Urothelium cell line (cell line): ENCODE measurements around the gene TDO2.
"Not testable (repeated sequence)": the region's sequence is repeated elsewhere in the genome, so short reads cannot be mapped to it uniquely, and the experiment has no call there.

Experiments used
- DNase-seq: peaks from one replicate; pipeline ENCODE4 v3.0.0; 2011; ENCODE audit warnings: low spot score, mixed read lengths
- FAIRE-seq: peaks from 2 replicates; lab custom pipeline; 2011; peaks lifted over from hg19 to GRCh38; lab: Jason Lieb, UNC

TDO2 gene

DNA sequence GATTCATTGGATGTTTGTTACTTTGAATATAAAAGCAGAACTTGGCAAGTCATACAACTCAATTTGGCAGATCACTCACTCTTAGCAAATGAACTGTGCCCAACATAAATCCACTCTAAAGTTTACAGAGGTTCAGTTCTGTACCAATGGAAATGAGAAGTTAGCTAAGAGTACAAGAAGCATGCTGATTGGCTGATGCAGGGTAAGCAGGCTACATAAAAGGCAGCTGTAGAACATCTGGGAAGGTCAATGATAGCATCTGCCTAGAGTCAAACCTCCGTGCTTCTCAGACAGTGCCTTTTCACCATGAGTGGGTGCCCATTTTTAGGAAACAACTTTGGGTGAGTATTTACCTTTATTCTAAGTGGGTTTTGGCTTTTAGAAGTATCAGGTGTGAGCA is at the start of gene TDO2:
Gene TDO2, plus strand, starts transcription at position 244 of the 400 bp plus-strand sequence. Its CDS starts 63 bp downstream, at position 307.
- DNase-seq (no peak), FAIRE-seq (no peak)

DNA sequence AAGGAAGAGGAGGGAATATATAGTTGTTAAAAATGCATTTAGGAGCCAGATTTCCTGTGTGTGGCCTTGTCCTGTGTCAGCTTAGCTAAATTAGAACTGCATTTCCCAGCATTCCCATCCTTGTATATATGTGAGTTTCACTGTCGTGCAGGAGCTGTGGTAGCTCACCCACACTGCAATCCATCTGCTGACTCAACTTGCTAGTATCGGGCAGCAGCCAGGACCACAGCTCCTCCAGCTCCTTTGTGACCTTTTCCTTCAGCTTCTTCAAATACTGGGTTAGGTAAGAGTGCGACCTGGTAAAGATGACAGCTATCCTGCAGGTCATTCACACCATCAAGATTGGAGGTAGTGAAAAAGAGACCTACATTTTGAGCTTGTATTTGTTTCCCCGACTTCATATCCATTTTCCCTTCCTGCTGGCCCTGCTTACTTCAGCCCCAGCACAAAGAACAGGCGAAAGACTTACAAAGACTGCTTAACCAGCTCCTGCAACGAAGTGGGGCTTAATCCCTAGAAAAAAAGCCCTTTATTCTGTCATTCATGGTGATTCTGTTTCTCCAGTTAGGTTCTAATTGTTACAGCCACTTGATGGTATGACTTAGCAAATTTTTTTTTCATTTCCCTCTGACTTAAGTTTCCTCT is 48.8 kb upstream of the TDO2 start:
- DNase-seq (peak; percentile 30), FAIRE-seq (no peak)

DNA sequence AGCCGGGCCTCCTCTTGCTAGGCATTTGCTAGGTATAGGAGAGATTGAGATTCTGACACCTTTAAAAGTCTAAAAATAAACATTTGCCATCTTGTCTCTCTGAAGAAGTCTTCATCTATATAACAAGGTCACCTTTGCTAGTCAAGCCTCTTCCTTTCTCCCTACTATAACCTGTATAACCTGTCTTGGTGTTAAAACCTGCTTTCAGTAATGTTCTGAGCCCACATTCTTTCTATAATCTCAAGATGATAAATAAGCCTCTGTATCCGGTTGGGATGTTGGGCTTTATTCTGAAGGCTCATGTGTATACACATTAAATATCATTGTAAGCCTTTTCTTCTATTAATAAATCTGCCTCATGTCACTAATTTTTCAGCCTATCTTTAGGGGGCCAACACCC is 47.6 kb upstream of the TDO2 start:
- no peak for DNase-seq
- no peak for FAIRE-seq

DNA sequence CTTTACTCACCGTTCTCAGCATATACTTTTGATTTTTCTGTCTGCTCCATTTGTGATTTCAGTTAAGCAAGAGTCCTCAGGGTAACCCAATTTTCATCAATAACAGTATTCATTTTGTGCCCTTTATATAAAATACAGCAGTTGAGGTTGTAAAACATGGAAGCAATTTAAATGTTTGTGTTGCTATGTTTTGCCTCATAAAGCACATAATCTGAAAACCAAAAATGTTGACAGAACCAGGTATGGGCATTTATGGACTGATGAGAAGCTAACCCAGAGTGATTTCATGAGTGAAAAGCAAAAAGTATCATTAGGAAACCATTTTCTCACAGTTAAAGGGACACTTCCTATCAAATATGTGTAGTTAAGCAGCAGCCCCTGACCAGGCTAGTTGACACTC is 37.3 kb upstream of the TDO2 start, which contains the start of gene ASIC5:
Gene ASIC5, minus strand, starts transcription at position 101 of the 400 bp plus-strand sequence. Its CDS starts 51 bp downstream, at position 50.
- DNase-seq (no peak), FAIRE-seq (no peak)

DNA sequence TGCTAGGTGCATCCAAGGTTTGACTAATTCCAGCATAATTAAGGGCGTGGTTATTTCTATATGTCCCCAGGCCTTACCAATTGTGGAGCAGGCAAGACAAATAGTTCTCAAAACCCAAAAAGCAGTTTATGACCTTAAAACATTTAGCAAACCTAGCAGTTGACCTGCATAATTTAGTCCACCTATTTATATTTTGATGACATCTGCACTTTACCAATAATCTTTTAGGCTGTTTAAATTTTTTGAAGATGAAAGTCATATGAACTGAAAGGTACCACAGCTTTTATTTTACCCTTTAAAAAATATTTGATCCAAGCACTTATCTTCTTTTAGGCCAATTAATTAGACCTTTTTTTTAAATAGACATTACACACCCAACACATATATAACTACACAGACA is 27.6 kb upstream of the TDO2 start:
- no peak for FAIRE-seq

DNA sequence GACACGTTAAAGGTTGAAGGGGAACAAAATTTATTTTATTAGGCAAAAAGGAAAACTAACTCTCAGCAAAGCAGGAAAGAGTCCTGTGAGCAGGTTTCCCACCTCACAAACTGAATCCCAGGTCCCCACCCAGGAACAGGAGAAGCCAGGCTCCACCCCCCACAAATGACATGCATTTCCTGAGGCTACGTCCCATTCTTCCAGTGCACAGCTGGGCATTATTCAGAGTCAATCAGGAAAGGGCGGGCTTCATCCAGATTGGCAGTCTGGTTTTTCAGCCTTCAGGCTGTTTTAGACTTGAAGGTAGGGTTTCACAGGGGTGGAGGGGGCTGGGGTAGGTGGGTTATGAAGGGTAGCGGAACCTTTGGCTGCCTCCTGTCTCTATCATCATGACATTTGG is 25.5 kb upstream of the TDO2 start:
- FAIRE-seq = no peak
- no peak for DNase-seq

More for the DNA sequence above, 27.6 kb upstream of the TDO2 start:
- no peak for DNase-seq

DNA sequence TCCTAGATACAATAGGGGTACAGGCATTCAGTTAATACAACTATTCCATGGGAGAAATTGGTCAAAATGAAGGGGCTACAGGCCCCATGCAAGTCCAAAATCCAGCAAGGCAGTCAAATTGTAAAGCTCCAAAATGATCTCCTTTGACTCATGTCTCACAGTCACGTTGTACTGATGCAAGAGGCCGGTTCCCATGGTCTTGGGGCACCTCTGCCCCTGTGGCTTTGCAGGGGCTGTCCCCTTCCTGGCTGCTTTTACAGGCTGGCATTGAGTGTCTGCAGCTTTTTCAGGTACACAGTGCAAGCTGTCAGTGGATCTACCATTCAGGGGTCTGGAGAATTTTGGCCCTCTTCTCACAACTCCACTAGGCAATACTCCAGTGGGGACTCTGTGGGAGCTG is 24.9 kb upstream of the TDO2 start:
- DNase-seq (no peak), FAIRE-seq (no peak)

DNA sequence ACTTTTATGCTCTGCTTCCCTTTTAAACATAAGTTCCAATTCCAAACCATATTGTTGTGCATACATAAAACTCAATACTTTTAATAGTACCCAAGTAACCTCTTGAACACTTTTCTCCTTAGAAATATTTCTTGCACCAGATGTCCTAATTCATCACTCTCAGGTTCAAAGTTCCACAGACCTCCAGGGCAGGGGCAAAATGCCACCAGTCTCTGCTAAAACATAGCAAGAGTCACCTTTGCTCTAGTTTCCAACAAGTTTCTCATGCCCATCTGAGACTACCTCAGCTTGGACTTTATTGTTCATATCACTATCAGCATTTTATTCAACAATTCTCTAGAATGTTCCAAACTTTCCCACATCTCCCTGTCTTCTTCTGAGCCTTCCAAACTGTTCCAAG is 23.7 kb upstream of the TDO2 start:
- no peak for FAIRE-seq
- no peak for DNase-seq

DNA sequence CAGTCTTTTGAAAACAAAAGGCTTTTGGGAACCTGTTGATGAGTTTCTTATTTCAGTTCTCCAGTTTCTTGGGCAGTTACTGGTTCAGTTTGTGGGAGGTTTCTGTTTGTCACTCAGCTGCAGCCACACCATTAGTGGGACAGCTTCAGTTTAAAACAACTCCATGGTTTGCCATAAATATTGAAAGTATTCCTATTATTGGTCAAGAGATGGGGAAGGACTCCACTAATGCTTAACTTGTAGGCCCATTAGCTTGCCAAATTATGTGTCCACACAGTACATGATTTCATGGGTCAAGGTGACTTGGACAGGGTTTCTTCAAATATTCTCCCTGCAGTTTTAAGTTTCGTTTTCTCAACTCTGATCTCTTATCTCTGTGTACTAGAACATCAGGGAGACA is 21.9 kb upstream of the TDO2 start:
- FAIRE-seq (no peak), DNase-seq (no peak)

DNA sequence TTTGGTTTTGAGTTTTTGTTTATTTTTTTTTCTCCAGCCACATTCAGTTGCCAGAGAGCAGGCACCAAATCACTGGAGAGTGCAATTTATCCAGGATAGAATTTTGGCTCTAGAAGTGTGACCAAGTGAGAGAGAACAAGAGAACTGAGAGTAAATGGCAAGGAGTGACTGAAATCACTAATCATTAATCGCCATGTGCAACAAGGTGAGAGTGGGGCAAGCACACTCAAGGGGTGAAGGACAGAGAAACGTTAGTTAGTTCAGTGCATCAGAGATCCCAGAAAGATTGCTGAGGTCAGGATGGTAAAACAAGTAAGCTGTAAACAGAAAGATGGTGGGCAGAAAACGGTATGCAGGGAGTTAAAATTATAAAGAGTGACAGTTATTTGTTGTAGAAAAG is 19.6 kb upstream of the TDO2 start:
- DNase-seq = no peak

DNA sequence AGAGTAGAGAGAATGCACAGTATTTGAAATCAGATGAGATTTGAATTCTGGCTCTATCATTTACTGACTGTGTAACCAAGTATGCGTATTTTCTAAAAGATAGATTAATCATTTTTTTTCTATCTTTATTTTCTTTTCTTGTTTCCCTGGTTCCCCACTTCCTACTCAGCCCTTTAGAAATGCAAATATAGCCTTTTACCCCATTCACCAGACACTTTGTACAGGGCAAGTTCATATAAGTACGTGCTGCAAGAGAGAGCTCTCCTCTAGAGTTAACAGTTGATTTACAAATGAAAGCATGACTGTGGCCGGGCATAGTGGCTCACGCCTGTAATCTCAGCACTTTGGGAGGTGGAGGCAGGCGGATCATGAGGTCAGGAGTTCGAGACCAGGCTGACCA is 17.8 kb upstream of the TDO2 start:
- no peak for FAIRE-seq
- no peak for DNase-seq

More for the DNA sequence above, 19.6 kb upstream of the TDO2 start:
- no peak for FAIRE-seq

DNA sequence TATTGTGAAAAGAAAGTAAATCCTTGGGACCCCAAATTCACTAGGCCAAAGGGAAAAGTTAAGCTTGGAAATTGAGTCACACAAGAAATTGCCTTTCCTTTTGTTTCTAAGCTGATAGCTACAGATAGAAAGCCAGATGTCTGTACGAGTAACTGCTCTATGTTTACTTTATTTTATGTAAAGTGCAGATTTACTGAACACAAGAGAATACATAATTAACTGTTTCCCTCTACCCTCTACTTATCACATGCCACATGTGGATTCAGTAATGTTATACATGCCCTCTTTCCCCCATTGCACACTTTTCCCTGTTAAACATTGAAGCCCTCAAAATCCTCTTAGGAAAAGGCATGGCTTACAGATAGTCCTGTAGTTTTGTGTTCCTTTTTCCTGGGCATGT is 16.5 kb upstream of the TDO2 start:
- FAIRE-seq (no peak), DNase-seq (no peak)

DNA sequence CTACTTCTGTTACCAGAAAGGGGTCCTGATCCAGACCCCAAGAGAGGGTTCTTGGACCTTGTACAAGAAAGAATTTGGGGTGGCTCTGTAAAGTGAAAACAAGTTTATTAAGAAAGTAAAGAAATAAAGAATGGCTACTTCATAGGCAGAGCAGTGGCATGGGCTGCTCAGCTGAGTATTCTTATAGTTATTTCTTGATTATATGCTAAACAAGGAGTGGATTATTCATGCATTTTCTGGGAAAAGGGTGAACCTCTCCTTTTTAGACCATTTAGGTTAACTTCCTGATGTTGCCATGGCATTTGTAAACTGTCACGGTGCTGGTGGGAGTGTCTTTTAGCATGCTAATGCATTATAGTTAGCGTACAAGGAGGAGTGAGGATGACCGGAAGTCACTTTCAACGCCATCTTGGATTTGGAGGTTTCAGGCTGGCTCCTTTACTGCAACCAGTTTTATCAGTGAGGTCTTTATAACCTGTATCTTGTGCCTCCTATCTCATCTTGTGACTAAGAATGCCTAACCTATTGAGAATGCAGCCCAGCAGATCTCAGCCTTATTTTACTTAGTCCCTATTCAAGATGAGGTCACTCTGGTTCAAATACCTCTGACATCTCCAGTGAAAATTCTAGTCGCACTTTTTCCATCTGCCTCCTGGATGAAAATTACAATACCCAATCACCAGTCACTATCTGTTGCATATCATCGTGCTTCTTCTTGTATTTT is 15.5 kb upstream of the TDO2 start:
- DNase-seq = no peak
- no peak for FAIRE-seq

DNA sequence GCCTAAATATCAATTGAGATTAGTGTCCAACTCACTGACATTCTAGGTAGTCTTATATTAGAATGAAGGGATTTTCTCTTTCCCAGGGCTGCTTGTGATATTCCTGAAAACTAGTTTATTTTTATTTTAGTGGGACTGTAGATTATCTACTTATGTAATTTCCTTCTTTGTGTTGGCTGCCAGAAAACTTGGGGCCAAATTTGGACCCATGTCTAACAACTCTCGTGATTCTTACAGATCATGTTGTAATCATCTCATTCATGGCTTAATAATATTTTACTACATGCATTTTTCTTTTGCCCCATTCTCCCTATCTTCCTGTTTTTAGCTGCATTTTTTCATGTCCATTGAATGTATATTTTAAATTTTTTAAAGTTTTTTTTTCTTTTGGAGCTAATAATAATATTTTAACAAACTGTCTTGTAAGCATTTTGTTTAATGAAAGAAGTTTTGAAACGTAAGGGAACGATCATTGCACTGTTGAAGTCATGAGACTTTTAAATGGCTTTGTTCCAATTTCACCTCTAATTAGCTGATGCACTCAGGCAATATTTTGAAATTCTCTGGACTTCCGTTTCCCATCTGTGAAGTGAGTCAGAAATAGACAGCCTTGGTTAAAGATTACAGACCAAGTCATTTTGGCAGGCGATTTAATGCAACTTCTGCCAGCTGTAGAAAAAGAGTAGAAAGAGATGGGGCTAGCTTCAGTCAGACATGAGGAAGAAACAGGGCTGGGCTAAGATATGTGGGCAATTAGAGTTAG is 14.3 kb upstream of the TDO2 start:
- no peak for FAIRE-seq
- DNase-seq = no peak

DNA sequence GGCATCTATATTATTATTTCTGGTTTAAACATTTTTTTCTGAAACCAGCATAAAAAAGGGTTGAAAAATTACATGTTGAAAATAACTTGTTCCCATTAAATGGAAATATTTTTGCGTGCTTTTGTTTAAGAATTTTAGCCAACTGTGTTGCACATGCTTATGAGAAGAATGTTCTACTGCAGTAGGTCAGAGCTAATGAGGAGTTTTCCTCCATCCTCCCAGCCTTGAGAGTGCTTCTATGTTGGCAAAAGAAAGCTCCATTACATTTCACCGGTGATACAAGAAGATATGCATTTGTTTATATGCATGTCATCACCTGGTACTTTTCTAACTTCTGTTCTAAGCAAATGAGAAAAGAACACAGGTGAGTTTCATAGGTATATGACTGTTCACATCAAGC is 13.6 kb upstream of the TDO2 start:
- no peak for FAIRE-seq

DNA sequence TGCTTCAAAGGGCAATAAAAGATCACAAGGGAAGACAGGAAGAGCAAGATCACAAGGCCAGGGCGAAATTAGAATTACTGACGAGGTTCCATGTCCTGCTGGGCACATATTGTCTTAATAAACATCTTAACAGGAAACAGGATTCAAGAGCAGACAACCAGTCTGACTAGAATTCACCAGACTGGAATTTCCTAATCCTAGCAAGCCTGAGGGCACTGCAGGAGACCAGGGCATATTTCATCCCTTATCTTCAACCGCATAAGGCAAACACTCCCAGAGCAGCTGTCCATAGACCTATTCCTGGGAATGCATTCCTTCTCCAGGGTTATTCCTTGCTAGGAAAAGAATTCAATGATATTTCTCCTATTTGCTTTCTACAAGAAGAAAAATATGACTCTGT is 12.4 kb upstream of the TDO2 start:
- DNase-seq (no peak), FAIRE-seq (no peak)

More for the DNA sequence above, 13.6 kb upstream of the TDO2 start:
- DNase-seq = no peak

DNA sequence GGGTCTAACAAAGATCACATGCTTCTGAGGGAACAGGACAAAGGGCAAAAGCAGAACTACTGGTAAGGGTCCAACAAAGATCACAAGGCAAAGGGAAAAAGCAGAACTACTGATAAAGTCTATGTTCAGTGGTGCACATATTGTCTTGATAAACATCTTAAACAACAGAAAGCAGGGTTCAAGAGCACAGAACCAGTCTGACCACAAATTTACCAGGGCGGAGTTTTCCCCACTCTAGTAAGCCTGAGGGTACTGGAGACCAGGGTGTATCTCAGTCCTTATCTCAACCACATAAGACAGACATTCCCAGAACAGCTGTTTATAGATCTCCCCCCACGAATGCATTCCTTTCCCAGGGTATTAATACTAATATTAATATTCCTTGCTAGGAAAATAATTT is 5.1 kb upstream of the TDO2 start:
- FAIRE-seq, DNase-seq: not testable (repeated sequence)

DNA sequence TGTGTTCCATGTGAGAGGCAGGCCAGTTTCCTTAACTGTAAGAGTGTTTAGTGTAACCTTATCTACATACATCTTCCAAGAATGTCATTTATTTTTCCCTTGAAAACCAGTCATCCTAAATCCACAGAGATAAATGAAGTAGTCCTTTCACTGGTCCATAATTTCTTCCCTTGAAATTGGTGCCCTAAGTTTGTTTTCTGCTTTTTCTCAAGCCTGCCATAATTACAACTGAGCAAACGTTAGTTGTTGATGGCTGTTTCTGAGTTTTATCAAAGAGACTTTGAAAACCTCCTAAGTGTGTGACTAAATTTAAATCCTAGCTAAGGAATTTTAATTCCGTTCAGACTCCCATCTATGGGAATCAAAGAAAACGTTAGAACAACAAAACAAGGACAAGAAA is 3.6 kb upstream of the TDO2 start:
- no peak for DNase-seq
- FAIRE-seq = no peak

DNA sequence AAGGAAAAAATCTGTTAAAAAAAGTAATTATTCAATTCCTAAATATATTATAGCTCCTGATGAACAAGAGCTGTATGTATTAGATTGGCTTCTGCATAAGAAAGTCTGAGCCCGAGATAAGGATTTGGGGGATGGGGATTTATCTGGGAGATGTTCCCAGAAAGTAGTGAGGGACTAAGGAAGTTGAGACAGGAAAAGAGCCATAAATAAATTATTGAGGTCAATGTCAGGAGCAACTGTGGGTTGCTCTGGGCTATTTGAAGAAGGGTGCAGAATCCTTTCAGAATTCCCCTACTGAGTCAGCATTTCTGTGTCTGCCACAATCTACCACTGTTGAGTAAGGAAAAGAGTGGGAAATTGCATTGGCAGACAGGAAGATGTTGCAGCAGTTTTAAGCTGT is 3.1 kb upstream of the TDO2 start:
- DNase-seq (no peak), FAIRE-seq (no peak)

DNA sequence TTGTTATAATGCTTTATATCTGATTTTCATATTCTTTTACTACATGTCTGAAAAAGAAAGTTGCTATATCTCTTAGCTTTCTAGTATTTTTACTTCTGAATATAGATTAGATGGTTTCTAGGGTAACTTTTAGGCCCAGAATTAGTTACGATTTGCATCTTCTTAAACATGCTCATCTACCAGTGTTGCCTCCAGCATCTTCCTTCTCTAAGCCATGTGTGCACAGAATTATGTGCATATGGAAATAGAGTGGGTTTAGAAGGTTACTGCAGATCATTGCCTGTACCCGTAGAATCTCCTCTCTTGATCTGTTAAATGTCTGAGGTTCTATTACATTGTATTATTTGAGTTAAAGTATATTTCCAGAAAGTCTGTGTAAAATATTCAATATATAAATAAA is 2.5 kb upstream of the TDO2 start:
- FAIRE-seq (no peak), DNase-seq (no peak)

DNA sequence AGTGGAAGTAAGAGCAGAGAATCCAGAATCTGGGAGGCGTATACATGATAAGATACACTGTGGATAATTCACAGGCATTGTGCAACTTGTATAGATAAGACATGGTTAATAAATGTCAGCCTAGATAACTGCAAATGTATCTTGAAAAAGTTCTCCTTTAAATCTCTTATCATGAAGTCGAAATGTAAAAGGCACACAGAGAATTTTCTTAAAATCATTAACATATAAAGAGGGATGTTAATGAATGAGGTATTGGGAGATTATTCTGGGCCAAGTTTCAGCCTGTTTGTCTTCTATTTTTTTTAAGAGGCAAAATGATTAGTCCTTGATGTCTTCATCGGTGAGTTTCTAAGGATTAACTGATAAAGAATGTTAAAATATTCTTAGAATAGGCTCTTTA is 835 bp downstream of the TDO2 start:
- FAIRE-seq (no peak), DNase-seq (no peak)
